ENCODE results near the gene ADGRF1.
A peak's percentile ranks its signal among the peaks of the same experiment; 100 is the strongest.

DNA sequence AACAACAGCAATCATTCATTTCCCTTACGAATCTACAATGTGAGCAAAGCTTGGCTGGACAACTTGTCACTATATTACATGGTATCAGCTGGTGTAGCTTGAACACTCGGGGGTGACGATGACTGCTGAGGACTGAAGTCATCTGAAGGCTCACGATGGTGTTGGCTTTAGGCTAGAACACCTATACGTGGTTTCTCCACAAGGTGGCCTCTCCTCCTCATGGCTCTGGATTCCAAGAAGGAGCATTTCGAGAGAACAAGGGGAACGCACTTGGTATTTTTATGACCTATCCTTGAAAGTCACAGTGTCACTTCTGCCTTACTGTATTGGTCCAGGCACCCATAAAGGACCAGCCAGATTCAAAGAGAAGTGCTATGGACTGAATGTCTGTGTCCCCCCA lies 37.5 kb upstream of the ADGRF1 start:
- peak; percentile 55 for TF ChIP-seq CTCF (conservative IDR thresholded peaks at IDR 0.05; ENCODE audit: low read length)
- no peak for TF ChIP-seq EZH2phosphoT487 (IDR thresholded peaks at IDR 0.05; ENCODE audit: borderline replicate concordance)

All from Loucy (cell line).